Activated naive CD8-positive, alpha-beta T cell (primary cell): Measurements from ENCODE around the gene ZNF783.
A peak's percentile ranks its signal among the peaks of the same experiment; 100 is the strongest.
"Not testable (repeated sequence)": the region's sequence is repeated elsewhere in the genome, so short reads cannot be mapped to it uniquely, and the experiment has no call there.

Source experiments
- H3K27ac Mint-ChIP-seq: one replicate; pipeline ENCODE4 v1.8.0; 2021; ENCODE audit warnings: mixed read lengths
- H3K27me3 Mint-ChIP-seq: one replicate; pipeline ENCODE4 v1.8.0; 2021; ENCODE audit warnings: mixed read lengths
- H3K36me3 Mint-ChIP-seq: one replicate; pipeline ENCODE4 v1.8.0; 2021; ENCODE audit warnings: mixed read lengths
- H3K4me1 Mint-ChIP-seq: one replicate; pipeline ENCODE4 v1.8.0; 2021; ENCODE audit warnings: low read depth, mixed read lengths
- H3K4me3 Mint-ChIP-seq: one replicate; pipeline ENCODE4 v1.8.0; 2021; ENCODE audit warnings: mild to moderate bottlenecking, mixed read lengths
- H3K9me3 Mint-ChIP-seq: one replicate; pipeline ENCODE4 v1.8.0; 2021; ENCODE audit warnings: low read depth, mixed read lengths

The ZNF783 gene

GRCh38 chr7:149254181-149254858 lies 7.7 kb upstream of the ZNF783 start:
- no peak overlapping the region for H3K4me3 Mint-ChIP-seq
- H3K27me3 Mint-ChIP-seq = no peaks in the 10 kb centered on the region
- H3K36me3 Mint-ChIP-seq = no peaks in the 10 kb centered on the region
- H3K9me3 Mint-ChIP-seq = no peaks in the 10 kb centered on the region
- H3K27ac Mint-ChIP-seq = no peak overlapping the region
- peaks cover 8% of the 10 kb centered on the region for H3K4me1 Mint-ChIP-seq

GRCh38 chr7:149255174-149255573 lies 6.8 kb upstream of the ZNF783 start:
- H3K27me3 Mint-ChIP-seq = no peaks in the 10 kb centered on the region
- H3K36me3 Mint-ChIP-seq = no peaks in the 10 kb centered on the region
- H3K9me3 Mint-ChIP-seq = no peaks in the 10 kb centered on the region
- peaks cover 8% of the 10 kb centered on the region for H3K4me1 Mint-ChIP-seq
- no peak overlapping the region for H3K4me3 Mint-ChIP-seq
- peak overlapping the region; percentile 4 for H3K27ac Mint-ChIP-seq

DNA sequence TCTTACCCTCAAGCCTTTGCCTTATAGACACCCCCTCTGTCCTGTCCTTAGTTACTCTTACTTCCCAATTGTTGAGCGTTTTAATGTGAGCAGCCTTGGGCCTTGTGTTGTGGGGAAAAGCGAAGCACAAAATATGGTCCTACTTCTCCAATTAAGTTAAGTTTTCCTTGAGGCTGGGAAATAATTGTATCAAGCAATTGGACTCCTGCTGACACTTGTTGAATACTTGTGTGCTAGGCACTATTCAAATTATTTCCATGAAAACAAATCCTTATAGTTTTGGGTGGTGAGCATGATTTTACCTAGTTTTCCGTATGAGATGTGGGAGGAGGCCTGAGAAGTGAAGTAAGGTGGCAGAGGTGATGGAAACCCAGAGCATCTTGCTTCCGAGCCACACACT lies 5.4 kb upstream of the ZNF783 start:
- Mint-ChIP-seq H3K27me3 (no peaks in the 10 kb centered on the region), H3K4me3 (no peak overlapping the region), H3K9me3 (no peaks in the 10 kb centered on the region), H3K27ac (peak overlapping the region; percentile 47), H3K36me3 (no peaks in the 10 kb centered on the region), H3K4me1 (peaks cover 18% of the 10 kb centered on the region)

DNA sequence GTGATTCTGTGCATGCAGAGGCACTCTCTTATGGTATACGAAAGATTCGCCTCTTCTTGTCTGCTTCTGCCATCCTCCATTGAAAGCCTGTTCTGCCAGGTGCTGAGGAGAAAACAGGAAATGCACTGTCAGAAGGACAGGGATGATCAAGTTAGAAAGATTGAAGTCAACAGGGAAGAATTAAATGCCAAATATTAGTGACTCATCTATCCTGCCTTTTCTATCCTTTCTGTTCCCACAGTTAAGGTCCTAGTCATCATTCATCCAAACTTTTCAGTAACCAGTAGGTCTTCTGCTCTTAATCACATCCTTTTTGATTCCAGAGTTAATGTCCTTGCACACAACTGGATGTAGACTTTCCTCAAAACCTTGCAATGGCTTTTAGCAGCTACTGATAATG lies 4.8 kb upstream of the ZNF783 start:
- peaks cover 19% of the 10 kb centered on the region for H3K4me1 Mint-ChIP-seq

DNA sequence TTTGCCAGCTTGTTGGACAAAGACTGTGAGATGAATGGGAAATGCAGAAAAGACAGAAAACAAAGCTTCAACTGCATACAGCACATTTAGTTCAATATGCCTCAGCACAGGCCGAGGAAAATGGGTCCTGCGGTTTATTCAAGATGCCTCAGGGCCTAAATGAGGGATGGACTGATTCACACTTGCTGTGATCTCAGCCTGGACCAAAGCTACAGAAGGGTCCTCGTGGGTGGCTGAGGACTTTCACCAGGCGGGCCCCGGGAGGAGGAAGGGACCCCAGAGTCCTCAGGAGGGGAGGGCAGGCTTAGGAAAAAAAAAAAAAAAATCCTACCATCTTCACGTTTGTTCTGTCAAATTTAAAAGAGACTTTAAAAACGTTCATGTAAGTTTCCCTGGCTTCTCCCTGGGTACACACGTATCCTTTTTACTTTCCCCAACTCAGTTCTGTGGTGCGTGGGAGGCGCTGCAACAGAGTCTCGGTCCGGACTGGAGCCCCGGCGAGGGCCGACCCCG lies 624 bp upstream of the ZNF783 start:
- Mint-ChIP-seq H3K27ac (peak overlapping the region; percentile 93), H3K36me3 (peaks cover 4% of the 10 kb centered on the region), H3K4me1 (peaks cover 45% of the 10 kb centered on the region), H3K9me3 (no peaks in the 10 kb centered on the region), H3K27me3 (no peaks in the 10 kb centered on the region), H3K4me3 (peak overlapping the region; percentile 84)

More for the DNA sequence above, 4.8 kb upstream of the ZNF783 start:
- Mint-ChIP-seq H3K4me3 (no peak overlapping the region), H3K36me3 (no peaks in the 10 kb centered on the region), H3K9me3 (no peaks in the 10 kb centered on the region), H3K27ac (peak overlapping the region; percentile 47), H3K27me3 (no peaks in the 10 kb centered on the region)

DNA sequence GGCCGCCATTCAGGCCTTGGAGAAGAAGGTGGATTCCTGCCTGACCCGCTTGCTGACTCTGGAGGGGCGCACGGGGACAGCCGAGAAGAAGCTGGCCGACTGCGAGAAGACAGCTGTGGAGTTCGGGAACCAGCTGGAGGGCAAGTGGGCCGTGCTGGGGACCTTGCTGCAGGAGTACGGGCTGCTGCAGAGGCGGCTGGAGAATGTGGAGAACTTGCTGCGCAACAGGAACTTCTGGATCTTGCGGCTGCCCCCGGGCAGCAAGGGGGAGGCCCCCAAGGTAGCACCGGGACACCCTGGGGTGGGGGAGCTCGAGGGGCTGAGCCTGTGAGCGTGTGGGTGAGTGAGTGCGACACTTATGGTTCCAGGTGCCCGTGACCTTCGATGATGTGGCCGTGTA lies 4.5 kb downstream of the ZNF783 start:
- Mint-ChIP-seq H3K27me3 (no peaks in the 10 kb centered on the region), H3K36me3 (peaks cover 10% of the 10 kb centered on the region), H3K27ac (no peak overlapping the region), H3K9me3 (no peaks in the 10 kb centered on the region), H3K4me3 (no peak overlapping the region), H3K4me1 (peaks cover 35% of the 10 kb centered on the region)

DNA sequence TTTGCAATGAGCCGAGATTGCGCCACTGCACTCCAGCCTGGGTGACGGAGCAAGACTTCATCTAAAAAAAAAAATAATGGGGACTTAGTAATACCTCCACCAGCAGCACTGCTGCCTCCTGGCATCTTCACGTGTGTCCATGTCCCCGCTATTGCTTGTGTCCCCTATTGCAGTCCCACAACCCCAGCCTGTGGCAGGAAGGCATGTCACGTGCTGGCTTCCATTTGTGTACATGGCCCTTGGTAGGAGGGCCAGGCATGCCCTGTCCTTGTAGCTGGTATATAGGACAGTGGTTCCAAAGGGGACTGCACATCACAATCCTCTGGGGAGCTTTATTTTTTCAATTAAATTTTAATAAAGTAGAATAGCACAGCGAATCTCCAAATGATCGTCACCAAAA lies 5.7 kb downstream of the ZNF783 start:
- Mint-ChIP-seq H3K4me1 (peaks cover 30% of the 10 kb centered on the region), H3K27ac (no peak overlapping the region), H3K27me3 (no peaks in the 10 kb centered on the region), H3K9me3 (no peaks in the 10 kb centered on the region), H3K36me3 (peaks cover 10% of the 10 kb centered on the region), H3K4me3 (no peak overlapping the region)

- not testable (repeated sequence) for H3K36me3 Mint-ChIP-seq, H3K27me3 Mint-ChIP-seq, H3K9me3 Mint-ChIP-seq, H3K4me3 Mint-ChIP-seq
- Mint-ChIP-seq H3K4me1 (peaks cover 12% of the 10 kb centered on the region), H3K27ac (peak overlapping the region; percentile 46)
Observed at GRCh38 chr7:149274424-149274823, 12.4 kb downstream of the ZNF783 start.

GRCh38 chr7:149277871-149278270 lies 15.9 kb downstream of the ZNF783 start:
- Mint-ChIP-seq H3K9me3 (no peaks in the 10 kb centered on the region), H3K36me3 (peaks cover 5% of the 10 kb centered on the region)

GRCh38 chr7:149278396-149278795 lies 16.4 kb downstream of the ZNF783 start:
- H3K9me3 Mint-ChIP-seq = no peaks in the 10 kb centered on the region
- peaks cover 5% of the 10 kb centered on the region for H3K36me3 Mint-ChIP-seq
- peaks cover 11% of the 10 kb centered on the region for H3K4me1 Mint-ChIP-seq
- no peaks in the 10 kb centered on the region for H3K27me3 Mint-ChIP-seq
- no peak overlapping the region for H3K27ac Mint-ChIP-seq
- H3K4me3 Mint-ChIP-seq = no peak overlapping the region

More at GRCh38 chr7:149277871-149278270, 15.9 kb downstream of the ZNF783 start:
- Mint-ChIP-seq H3K4me3 (no peak overlapping the region), H3K27ac (no peak overlapping the region), H3K27me3 (no peaks in the 10 kb centered on the region), H3K4me1 (peaks cover 14% of the 10 kb centered on the region)

- H3K4me3 Mint-ChIP-seq = no peak overlapping the region
- no peak overlapping the region for H3K27ac Mint-ChIP-seq
- no peaks in the 10 kb centered on the region for H3K9me3 Mint-ChIP-seq
- H3K36me3 Mint-ChIP-seq = peaks cover 5% of the 10 kb centered on the region
- H3K27me3 Mint-ChIP-seq = no peaks in the 10 kb centered on the region
- peaks cover 15% of the 10 kb centered on the region for H3K4me1 Mint-ChIP-seq
Observed at GRCh38 chr7:149279111-149279743, 17.2 kb downstream of the ZNF783 start.

DNA sequence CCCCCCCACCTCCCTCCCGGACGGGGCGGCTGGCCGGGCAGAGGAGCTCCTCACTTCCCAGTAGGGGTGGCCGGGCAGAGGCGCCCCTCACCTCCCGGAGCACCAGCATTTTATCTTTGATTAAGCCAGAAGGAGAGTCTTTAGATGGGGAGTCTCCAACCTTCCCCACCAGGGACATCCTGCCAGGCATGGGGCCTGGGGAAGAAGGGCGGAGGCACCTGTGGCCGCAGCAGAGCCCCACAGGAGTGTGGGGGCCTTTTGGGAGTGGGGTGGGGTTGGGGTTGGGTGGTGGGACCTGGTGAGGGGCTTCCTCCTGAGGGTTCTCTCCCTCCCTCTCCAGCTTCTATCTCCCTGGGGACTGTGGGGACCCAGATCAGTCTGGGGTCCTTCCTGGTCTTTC lies 18.2 kb downstream of the ZNF783 start:
- Mint-ChIP-seq H3K36me3 (peaks cover 2% of the 10 kb centered on the region), H3K4me3 (no peak overlapping the region), H3K9me3 (no peaks in the 10 kb centered on the region), H3K27ac (no peak overlapping the region), H3K4me1 (peaks cover 20% of the 10 kb centered on the region), H3K27me3 (no peaks in the 10 kb centered on the region)

- H3K4me3 Mint-ChIP-seq = no peak overlapping the region
- H3K27me3 Mint-ChIP-seq = no peaks in the 10 kb centered on the region
- H3K36me3 Mint-ChIP-seq = peaks cover 2% of the 10 kb centered on the region
- peaks cover 24% of the 10 kb centered on the region for H3K4me1 Mint-ChIP-seq
- H3K27ac Mint-ChIP-seq = no peak overlapping the region
- H3K9me3 Mint-ChIP-seq = no peaks in the 10 kb centered on the region
Observed at GRCh38 chr7:149280661-149281507, 18.9 kb downstream of the ZNF783 start.

DNA sequence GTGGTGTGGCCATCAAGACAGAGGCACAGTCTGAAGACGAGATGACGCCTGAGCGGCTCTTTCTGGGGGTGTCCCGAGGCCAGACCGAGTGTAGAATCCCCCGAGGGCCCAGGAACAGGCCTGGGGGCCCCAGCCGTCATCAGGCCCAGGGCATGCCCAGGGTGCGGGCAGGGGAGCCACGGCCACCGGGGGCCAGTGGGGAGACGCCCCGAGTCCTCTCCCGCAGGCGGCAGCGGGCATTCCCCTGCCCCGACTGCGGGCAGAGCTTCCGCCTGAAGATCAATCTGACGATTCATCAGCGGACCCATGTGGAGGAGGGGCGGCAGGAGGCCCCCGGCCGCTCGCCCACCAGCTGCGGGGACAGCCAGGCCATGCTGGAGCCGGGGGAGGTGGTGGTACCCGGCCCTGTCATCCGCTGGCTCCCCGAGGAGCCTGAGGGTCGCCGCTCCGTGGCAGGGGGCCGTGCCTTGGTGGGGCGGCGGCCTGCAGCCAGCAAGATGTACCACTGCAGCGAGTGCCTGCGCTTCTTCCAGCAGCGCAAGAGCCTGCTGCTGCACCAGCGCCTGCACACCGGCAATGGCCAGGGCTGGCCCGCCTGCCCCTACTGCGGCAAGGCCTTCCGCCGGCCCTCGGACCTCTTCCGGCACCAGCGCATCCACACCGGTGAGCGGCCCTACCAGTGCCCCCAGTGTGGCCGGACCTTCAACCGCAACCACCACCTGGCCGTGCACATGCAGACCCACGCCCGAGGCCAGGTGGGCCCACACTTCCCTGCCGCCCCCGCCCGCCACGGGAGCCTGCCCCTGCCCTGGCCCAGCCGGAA lies 19.7 kb downstream of the ZNF783 start:
- Mint-ChIP-seq H3K9me3 (no peaks in the 10 kb centered on the region), H3K27me3 (no peaks in the 10 kb centered on the region), H3K27ac (no peak overlapping the region), H3K4me1 (peaks cover 32% of the 10 kb centered on the region), H3K36me3 (peaks cover 2% of the 10 kb centered on the region), H3K4me3 (no peak overlapping the region)
